Measurements from ENCODE around the gene COL4A3.

COL4A3 gene

GRCh38 chr2:227150222-227150936 lies 14.0 kb upstream of the COL4A3 start:
- TF ChIP-seq CREB1 (IDR thresholded peaks at IDR 0.05; ENCODE audit: low read depth): no peak
- no peak for TF ChIP-seq TCF12 (IDR thresholded peaks at IDR 0.05; ENCODE audit: low read depth)
- TF ChIP-seq TAF1 (IDR thresholded peaks at IDR 0.05; ENCODE audit: low read depth): no peak
- no peak for TF ChIP-seq REST (IDR thresholded peaks at IDR 0.05; ENCODE audit: low read depth)
- TF ChIP-seq MAX (IDR thresholded peaks at IDR 0.05): no peak
- TF ChIP-seq YY1 (IDR thresholded peaks at IDR 0.05; ENCODE audit: low read depth): no peak
- TF ChIP-seq CEBPB (IDR thresholded peaks at IDR 0.05): no peak
- TF ChIP-seq EGR1 (IDR thresholded peaks at IDR 0.05): no peak
- TF ChIP-seq ZBTB7A (IDR thresholded peaks at IDR 0.05; ENCODE audit: low read depth): no peak
- TF ChIP-seq USF1 (IDR thresholded peaks at IDR 0.05): no peak
- no peak for TF ChIP-seq TEAD4 (IDR thresholded peaks at IDR 0.05)
- TF ChIP-seq RAD21 (IDR thresholded peaks at IDR 0.05; ENCODE audit: low read depth): no peak
- no peak for TF ChIP-seq FOXM1 (IDR thresholded peaks at IDR 0.05; ENCODE audit: borderline replicate concordance, low read depth)

- TF ChIP-seq TCF12 (IDR thresholded peaks at IDR 0.05; ENCODE audit: low read depth): no peak
- TF ChIP-seq NFIC (IDR thresholded peaks at IDR 0.05): no peak
- no peak for TF ChIP-seq EP300 (IDR thresholded peaks at IDR 0.05; ENCODE audit: borderline replicate concordance)
- TF ChIP-seq EGR1 (IDR thresholded peaks at IDR 0.05): no peak
- no peak for TF ChIP-seq TAF1 (IDR thresholded peaks at IDR 0.05; ENCODE audit: low read depth)
- no peak for TF ChIP-seq ZBTB7A (IDR thresholded peaks at IDR 0.05; ENCODE audit: low read depth)
- no peak for TF ChIP-seq YY1 (IDR thresholded peaks at IDR 0.05; ENCODE audit: low read depth)
- TF ChIP-seq FOXM1 (IDR thresholded peaks at IDR 0.05; ENCODE audit: borderline replicate concordance, low read depth): no peak
- no peak for TF ChIP-seq MAX (IDR thresholded peaks at IDR 0.05)
- TF ChIP-seq USF1 (IDR thresholded peaks at IDR 0.05): no peak
- TF ChIP-seq REST (IDR thresholded peaks at IDR 0.05; ENCODE audit: low read depth): no peak
- TF ChIP-seq RAD21 (IDR thresholded peaks at IDR 0.05; ENCODE audit: low read depth): no peak
Observed at GRCh38 chr2:227152093-227152766, 12.2 kb upstream of the COL4A3 start.

GRCh38 chr2:227153307-227153706 lies 11.1 kb upstream of the COL4A3 start:
- TF ChIP-seq TEAD4 (IDR thresholded peaks at IDR 0.05) (no peak), MAX (IDR thresholded peaks at IDR 0.05) (no peak), TCF12 (IDR thresholded peaks at IDR 0.05; ENCODE audit: low read depth) (no peak), REST (IDR thresholded peaks at IDR 0.05; ENCODE audit: low read depth) (no peak), ZBTB7A (IDR thresholded peaks at IDR 0.05; ENCODE audit: low read depth) (no peak), EP300 (IDR thresholded peaks at IDR 0.05; ENCODE audit: borderline replicate concordance) (no peak), FOXM1 (IDR thresholded peaks at IDR 0.05; ENCODE audit: borderline replicate concordance, low read depth) (no peak), TAF1 (IDR thresholded peaks at IDR 0.05; ENCODE audit: low read depth) (no peak), YY1 (IDR thresholded peaks at IDR 0.05; ENCODE audit: low read depth) (no peak)
